HG03060 (cell line): ENCODE data around the gene PLK5.

ENCODE experiments used
- ATAC-seq: cut with Tn5 transposase; IDR thresholded peaks from one replicate; pipeline ENCODE4 v1.9.1; 2021; ENCODE audit warnings: low read depth, moderate number of reproducible peaks; ENCODE audit not compliant: unreplicated experiment

PLK5 gene

DNA sequence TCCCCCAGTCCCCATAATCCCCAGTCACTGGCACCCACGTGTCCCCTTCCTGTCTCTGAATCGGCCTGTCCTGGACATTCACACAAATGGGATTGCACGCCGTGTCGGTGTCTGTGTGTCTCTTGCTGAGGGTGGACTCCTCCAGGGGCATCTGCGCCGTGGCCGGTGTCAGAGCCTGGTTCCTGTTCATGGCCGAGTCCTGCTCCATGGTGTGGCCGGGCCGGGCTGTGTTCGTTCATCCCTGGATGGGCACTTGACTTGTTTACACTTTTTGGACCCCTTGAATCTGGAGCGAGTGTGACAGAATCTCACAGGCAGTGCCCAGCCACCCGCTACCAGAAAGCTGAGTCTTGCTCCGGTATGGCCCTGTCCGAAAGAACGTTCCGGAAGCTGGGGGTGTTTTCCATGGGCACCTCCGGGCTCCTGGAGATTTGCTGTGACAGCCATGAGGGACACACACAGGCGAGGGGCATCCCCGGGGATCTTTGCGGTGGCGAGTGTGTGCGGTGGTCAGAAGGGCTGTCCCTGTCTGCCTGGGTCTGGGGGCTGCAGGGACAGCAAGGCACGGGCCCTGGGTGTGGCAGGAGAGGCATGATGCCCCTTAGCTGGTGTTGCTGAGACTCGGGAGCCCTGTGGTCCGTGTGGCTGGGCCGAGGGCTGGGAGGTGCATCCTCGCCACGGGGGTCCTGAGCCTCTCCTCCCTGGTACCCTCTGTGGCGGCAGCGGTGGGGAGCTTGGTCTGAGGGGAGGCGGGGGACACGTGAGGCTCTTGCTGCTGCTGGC lies 50.7 kb downstream of the PLK5 start:
- no peak for ATAC-seq

DNA sequence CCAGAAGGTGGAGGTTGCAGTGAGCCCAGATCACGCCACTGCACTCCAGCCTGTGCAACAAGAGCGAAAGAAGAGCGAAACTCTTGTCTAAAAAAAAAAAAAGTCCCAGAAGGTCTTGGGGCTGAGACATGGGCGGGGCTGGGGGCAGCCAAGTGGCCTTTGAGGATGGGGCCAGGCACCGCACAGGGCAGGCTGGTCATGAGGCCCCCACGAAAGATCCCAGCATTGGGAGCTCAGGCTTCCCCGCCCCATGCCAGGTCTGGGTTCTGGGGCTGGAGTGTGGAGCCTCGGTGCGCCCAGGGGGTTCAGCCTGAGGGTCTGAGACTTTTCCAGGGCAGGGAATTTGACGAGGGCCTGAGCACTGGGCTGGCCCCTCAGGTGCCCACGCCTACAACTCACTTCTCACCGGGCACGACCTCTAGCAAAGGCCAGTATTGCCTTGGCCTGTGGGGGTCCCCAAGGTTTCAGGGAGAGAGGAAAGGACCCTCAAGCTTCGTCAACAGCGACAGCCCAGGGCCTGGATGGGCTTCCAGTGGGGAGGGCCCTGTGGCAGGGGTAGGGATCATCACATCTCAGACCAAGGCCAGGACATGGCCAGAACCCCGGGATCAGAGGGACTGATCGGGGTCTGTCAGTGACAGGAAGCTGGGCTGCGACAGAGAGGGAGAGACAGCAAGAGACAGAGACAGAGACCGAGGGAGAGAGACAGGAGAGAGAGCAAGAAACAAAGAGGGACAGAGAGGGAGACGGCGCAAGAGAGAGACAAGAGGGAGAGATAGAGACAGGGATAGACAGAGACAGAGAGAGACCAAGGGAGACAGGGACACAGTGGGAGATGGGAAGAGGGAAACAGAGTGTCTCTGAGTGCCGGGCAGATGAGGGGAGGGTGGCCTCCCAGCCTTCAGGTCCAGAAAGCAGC lies 51.7 kb downstream of the PLK5 start:
- no peak for ATAC-seq

DNA sequence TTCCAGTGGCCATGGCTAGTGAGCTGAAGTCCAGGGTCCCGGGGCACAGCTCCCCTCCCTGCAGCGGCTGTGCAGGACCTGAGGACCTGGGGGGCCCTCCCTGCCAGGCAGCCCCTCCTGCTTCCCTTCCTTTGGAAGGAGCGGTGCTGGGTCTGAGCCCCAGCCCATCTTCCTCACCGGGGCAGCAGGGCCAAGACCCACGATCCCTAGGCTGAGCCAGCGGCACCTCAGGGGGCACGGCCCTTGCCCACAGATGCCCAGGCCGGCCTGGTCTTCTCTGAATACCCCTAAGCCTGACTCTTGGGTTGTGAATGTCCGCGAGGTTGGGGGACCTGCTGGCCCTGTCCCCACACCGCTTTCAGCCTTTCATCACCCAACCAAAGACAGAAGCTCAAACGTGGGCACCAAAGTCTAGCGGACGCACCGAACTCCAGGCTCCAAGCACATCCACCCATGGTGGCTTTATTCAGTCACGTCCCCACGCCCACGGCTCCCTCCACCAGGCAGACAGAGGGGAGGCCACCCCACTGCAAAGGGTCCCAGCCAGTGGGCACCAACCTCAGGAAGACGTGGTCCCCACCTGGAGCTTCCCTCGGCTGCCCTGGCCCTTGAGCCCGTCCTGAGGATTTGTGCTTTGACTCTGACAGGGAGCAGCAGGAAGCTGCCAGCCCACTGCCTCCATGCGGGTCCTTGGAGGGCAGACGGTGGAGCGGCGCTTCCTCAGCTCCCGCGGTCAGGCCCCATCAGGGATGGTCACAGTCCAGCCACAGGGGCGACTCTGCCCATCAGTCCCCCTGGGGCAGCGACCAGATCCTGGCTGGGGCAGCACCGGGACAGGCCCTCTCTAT lies 52.6 kb downstream of the PLK5 start:
- no peak for ATAC-seq

DNA sequence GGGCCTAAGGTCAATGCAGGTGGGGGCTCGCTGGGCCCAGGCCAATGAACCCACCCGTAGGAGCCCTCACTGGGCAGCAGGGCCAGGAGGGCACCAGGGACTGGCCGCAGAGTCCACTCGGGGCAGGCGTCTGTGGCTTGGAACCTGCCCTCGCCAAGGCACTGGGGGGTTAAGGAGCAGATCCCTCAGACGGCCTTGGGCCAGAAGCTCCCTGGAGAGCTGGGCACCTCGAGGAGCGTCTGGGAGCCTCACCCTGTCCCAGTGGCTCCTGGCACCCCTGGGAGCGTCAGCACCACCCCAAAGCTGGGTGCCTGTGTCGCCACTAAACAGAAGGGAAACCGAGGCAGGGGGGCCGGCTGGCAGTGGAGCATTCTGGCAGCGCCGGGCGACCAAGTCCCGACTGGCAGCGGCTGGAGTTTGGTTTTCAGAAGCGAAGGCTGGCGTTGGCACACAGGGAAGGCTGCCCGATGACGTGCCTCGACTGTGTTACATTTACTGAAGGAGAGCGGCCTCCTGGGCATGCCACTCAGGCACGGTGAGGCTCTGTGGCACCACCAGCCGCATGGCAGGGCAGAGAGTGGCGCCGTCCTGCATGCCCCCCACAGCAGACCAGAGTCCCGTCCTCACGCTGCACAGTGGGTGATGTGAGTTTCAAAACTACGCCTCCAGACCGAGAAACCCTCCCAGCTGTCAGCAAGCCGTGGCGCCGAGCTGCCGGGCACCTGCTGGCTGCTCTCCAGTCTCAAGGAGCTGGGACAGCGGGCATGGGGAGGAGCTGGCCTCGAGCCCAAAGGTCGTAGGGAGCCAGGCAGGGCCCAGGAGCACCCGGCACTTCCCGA lies 53.4 kb downstream of the PLK5 start:
- no peak for ATAC-seq

GRCh38 chr19:1577929-1578618 lies 54.2 kb downstream of the PLK5 start:
- no peak for ATAC-seq

DNA sequence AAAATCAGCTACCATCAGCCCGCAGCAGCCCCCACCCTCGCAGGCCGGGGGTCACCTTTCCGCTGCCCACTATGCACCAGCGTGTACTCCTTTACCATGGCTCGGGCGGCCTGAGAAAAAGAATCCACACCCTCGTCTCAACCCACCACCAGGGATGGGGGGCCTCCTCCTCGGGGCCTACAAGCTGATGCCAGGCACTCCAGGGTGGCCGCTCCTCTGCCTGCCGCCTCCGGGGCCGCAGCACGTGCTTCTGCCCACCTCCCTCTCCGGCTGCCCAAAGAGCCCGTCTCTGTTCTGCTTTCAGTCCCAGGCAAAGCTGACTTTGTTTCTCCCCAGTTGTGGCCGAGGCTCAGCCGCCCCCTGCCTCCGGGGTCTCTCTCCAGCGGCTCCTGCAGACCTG lies 55.3 kb downstream of the PLK5 start:
- no peak for ATAC-seq

DNA sequence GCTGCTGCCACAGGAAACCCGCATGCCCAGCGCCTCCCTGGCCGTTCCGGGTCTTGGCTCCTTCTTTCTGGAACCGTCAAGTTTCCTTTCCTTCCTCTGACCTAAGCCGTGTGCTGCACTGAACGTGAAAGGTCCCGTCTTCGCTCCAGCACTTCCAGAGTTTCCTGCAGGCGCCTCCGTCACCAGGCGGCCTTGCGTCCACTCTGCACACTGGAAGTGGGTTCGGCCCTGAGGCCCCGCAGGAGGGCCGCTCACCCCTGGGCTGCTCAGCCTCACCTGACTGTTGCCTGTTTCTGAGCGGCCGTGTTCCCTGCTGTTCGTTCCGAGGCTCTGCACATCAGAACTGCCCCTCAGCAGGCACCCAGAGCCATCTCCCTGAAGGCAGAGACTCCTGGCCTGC lies 56.5 kb downstream of the PLK5 start:
- ATAC-seq: no peak

DNA sequence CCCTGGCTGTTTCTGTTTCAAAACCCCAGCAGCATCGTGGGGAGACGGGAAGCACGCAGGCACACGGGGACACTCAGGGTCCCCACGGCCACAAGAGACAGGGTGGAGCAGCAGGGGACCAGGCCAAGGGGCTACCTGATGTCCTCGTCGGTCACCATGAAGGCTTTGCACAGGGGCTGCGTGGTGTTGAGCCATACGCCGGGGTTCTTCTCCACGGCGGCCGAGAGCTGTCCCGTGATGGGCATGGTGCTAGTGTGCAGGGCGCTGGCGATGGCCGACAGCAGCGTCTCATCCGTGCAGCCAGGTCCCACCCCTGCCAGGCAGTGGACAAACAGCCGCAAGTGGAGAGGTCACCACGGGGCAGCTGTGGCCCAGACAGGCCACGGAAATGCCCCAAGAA lies 57.1 kb downstream of the PLK5 start:
- ATAC-seq: no peak

DNA sequence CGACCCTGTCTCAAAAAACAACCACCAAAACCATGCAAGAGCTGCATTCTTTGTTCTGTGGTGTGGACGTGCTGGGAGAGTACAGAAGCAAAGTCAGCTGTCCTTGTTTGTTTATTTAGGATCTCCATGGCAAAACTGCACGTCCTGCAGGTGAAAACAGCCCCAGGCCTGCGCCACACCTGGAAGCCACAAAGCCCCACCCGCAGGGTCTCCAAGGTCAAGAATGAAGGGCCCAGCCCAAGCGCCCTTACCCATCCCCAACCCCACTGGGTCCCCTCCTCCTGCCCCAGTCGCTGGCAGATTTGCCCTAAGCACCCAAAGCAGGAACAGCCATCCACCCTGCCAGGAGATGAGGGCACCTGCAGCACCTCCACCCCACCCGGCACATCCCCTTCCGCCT lies 58.3 kb downstream of the PLK5 start:
- ATAC-seq: no peak

- no peak for ATAC-seq
Observed at GRCh38 chr19:1584500-1585242, 60.8 kb downstream of the PLK5 start.

DNA sequence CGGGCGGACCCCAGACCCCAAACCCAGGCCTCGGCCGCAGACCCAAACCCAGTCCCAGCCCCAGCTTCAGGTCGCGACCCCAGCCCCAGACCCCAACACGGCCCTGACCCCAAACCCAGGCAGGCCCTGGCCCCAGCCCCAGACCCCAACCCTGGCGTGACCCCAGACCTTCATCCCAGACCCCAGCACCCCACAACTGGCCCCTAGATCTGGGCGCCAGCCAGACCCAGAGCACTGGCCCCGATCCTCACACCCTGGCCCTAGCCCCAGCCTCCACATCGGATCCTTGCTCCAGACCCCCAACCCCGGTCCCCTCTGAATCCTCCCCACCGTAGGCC lies 61.3 kb downstream of the PLK5 start:
- ATAC-seq: no peak
